Bronchial epithelial cell (primary cell): Measurements from ENCODE around the gene NAT10. TPM values are rescaled to one million over a fixed set of nuclear protein-coding genes. Genes with fewer than 3 reads are reported as not detected.

Experiments used
- DNase-seq: peaks from one replicate; pipeline ENCODE4 v3.0.0-alpha.2; 2010; ENCODE audit warnings: low read depth
- FAIRE-seq: peaks from 2 replicates; lab custom pipeline; 2011; peaks lifted over from hg19 to GRCh38; lab: Jason Lieb, UNC
- H3K27me3 ChIP-seq: 2 replicates; pipeline ENCODE4 v1.5.1; 2011; ENCODE audit warnings: low read length; ENCODE audit not compliant: control insufficient read depth, insufficient read depth
- H3K36me3 ChIP-seq: 2 replicates; pipeline ENCODE4 v1.5.1; 2011; ENCODE audit warnings: low read length; ENCODE audit not compliant: control insufficient read depth, insufficient read depth
- H3K4me3 ChIP-seq: 2 replicates; pipeline ENCODE4 v1.5.1; 2011; ENCODE audit warnings: mild to moderate bottlenecking, low read depth, low read length, control low read depth
- total RNA-seq: library from RNA; depleted of rRNA; stranded (reverse); fragments of >200 nt; gene quantifications from 2 replicates; pipeline ENCODE4 v1.2.1, GENCODE V29; 2014
- TF ChIP-seq, protein P1 (sequence below): IDR thresholded peaks from 2 replicates; pipeline ENCODE4 v1.5.1; 2011; ENCODE audit warnings: mild to moderate bottlenecking, moderate library complexity, low read length, control low read depth, inconsistent platforms; ENCODE audit not compliant: insufficient read depth, severe bottlenecking

NAT10 gene
- total RNA-seq, 1 donor from 2014 or later: 14.0 TPM

GRCh38 chr11:34167961-34168360 is 62.5 kb downstream of the NAT10 start:
- H3K4me3 ChIP-seq: no peak overlapping the region
- TF ChIP-seq, protein P1, sequence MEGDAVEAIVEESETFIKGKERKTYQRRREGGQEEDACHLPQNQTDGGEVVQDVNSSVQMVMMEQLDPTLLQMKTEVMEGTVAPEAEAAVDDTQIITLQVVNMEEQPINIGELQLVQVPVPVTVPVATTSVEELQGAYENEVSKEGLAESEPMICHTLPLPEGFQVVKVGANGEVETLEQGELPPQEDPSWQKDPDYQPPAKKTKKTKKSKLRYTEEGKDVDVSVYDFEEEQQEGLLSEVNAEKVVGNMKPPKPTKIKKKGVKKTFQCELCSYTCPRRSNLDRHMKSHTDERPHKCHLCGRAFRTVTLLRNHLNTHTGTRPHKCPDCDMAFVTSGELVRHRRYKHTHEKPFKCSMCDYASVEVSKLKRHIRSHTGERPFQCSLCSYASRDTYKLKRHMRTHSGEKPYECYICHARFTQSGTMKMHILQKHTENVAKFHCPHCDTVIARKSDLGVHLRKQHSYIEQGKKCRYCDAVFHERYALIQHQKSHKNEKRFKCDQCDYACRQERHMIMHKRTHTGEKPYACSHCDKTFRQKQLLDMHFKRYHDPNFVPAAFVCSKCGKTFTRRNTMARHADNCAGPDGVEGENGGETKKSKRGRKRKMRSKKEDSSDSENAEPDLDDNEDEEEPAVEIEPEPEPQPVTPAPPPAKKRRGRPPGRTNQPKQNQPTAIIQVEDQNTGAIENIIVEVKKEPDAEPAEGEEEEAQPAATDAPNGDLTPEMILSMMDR: no peak
- no peak for FAIRE-seq
- H3K36me3 ChIP-seq: no peaks in the 10 kb centered on the region
- no peak for DNase-seq
- no peaks in the 10 kb centered on the region for H3K27me3 ChIP-seq

DNA sequence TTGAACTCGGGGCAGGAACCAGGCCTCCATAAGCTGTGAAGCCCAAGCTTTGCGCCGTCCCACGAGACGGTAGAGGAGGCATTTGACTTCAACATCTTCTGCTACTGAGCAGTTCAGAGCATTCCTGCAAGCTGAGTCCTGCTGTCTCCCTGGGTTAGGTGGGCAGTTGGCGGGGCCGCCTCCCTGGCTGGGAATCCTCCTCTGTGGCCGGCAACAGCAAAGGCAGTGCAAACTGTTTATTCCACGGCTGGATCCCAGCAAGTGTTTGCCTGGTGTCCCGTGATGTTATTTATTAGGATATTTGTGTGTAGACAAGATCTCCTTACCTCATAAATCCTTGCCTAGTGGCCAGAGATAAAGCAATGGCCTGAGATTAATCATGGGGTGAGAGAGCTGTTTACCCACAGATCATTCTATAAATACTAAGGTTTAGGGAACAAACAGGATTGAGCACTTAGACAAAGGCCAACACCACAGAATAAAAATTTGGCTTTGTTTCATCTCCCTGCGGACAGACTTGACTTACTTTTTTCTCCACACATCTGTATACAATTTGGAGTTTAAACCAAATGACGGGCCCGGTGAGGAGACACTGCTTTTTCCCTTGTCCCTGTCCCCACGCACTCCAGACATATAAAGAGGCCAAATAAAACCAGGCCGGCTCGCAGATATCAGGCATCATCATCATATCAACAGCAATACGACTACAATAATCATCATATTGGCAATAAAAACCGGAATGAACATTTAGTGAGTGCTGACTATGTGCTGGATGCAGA is 63.4 kb downstream of the NAT10 start:
- no peaks in the 10 kb centered on the region for H3K27me3 ChIP-seq
- no peaks in the 10 kb centered on the region for H3K36me3 ChIP-seq
- no peak overlapping the region for H3K4me3 ChIP-seq
- FAIRE-seq (no peak), DNase-seq (no peak)
- TF ChIP-seq, protein P1: no peak

- H3K36me3 ChIP-seq: no peaks in the 10 kb centered on the region
- H3K27me3 ChIP-seq: no peaks in the 10 kb centered on the region
- DNase-seq (no peak), FAIRE-seq (no peak)
- no peak overlapping the region for H3K4me3 ChIP-seq
- TF ChIP-seq, protein P1: no peak
Measured at GRCh38 chr11:34169686-34170085, 64.3 kb downstream of the NAT10 start.

DNA sequence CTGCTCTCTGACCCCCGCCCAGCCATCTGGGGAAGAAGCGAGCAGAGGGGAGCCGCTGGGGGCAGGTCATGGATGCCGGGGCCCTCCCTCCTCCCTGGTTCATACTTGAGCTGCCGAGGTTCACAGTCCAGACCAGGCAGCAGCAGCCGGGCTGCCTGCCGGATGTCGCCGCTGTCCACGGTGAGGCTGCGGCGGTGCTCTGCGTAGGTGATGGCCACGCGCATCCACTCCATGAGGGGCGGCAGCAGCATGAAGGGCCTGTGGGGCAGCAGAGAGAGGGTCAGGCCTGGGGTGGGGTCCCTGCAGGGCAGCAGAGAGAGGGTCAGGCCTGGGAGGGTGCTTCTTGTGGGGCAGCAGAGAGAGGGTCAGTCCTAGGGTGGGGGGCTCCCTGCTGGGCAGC is 67.6 kb downstream of the NAT10 start:
- TF ChIP-seq, protein P1: no peak
- FAIRE-seq: no peak
- Histone ChIP-seq H3K27me3 (no peaks in the 10 kb centered on the region), H3K36me3 (no peaks in the 10 kb centered on the region), H3K4me3 (no peak overlapping the region)
- no peak for DNase-seq

DNA sequence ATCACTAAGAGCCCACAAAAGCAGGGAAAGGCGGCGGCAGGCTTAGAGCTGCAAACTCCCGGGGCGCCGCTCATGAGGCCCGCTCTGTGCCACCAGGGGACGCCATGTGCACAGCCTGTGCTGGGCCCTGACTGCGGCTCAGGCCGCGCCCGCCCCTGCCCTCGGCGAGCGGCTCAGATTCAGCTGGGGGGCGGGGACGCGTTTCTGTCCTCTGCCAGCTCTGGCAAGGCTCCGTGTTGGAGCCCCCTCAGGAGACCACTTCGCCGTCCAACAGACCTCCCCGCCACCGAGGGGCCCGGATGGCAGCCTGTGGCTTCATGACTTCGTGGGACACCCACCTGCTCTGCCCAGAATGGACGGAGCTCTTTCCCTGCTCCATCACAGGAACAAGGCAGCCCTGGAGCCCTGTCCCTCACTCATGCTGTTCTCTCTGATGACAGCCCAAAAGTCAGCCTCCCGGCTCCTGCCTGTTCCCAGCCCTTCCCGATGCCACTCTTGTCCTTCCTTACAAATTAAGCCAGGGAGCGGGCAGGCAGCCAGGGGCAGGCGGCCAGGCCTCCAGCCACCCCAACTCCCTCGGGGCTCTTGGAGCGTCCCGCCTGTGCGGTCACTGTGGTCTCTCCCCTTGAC is 69.1 kb downstream of the NAT10 start:
- no peak for FAIRE-seq

More for the DNA sequence above, 69.1 kb downstream of the NAT10 start:
- peak; percentile 44 for DNase-seq
- no peak overlapping the region for H3K4me3 ChIP-seq
- no peaks in the 10 kb centered on the region for H3K36me3 ChIP-seq
- no peaks in the 10 kb centered on the region for H3K27me3 ChIP-seq
- TF ChIP-seq, protein P1: peak; percentile 100
